Activated CD4-positive, alpha-beta T cell treated with anti-CD3 and anti-CD28 coated beads, Interleukin-2, amount 50 U/mL, for 4 hours (primary cell): ENCODE data around the gene DAND5.
A peak's percentile ranks its signal among the peaks of the same experiment; 100 is the strongest.
"Not testable (repeated sequence)": the region's sequence is repeated elsewhere in the genome, so short reads cannot be mapped to it uniquely, and the experiment has no call there.

Source experiments
- DNase-seq, 2 experiments: peaks; one replicate each; pipeline ENCODE4 v3.0.0-alpha.2; 2020

The DAND5 gene

GRCh38 chr19:12967907-12968306 is 1.5 kb upstream of the DAND5 start:
- DNase-seq: no peak

- DNase-seq: no peak
Measured at GRCh38 chr19:12970070-12970820, 869 bp downstream of the DAND5 start.

GRCh38 chr19:12973236-12973635 is 3.9 kb downstream of the DAND5 start:
- DNase-seq: no peak

GRCh38 chr19:12974301-12975220 is 5.2 kb downstream of the DAND5 start:
- DNase-seq: no peak

- no peak for DNase-seq
Measured at GRCh38 chr19:12975221-12975741, 5.9 kb downstream of the DAND5 start.

- DNase-seq: not testable (repeated sequence)
Measured at GRCh38 chr19:12976109-12976508, 6.7 kb downstream of the DAND5 start.

- no peak for DNase-seq
Measured at GRCh38 chr19:12979974-12980373, 10.6 kb downstream of the DAND5 start.

GRCh38 chr19:12982648-12983047 is 13.3 kb downstream of the DAND5 start:
- DNase-seq: no peak

- no peak for DNase-seq
Measured at GRCh38 chr19:12983091-12983490, 13.7 kb downstream of the DAND5 start.

- DNase-seq: peak; percentile 70 to 73
Measured at GRCh38 chr19:12983542-12984142, 14.3 kb downstream of the DAND5 start.

GRCh38 chr19:12984143-12984627 is 14.8 kb downstream of the DAND5 start:
- DNase-seq: no peak

- no peak for DNase-seq
Measured at GRCh38 chr19:12984683-12985048, 15.3 kb downstream of the DAND5 start.

- no peak for DNase-seq
Measured at GRCh38 chr19:12985049-12985776, 15.8 kb downstream of the DAND5 start.

- DNase-seq: no peak
Measured at GRCh38 chr19:12986726-12987125, 17.4 kb downstream of the DAND5 start.

- DNase-seq: no peak
Measured at GRCh38 chr19:12987190-12987589, 17.8 kb downstream of the DAND5 start.

- DNase-seq: no peak
Measured at GRCh38 chr19:12987781-12988180, 18.4 kb downstream of the DAND5 start.

- DNase-seq: no peak
Measured at GRCh38 chr19:12990431-12990830, 21.1 kb downstream of the DAND5 start.

GRCh38 chr19:12990853-12991252 is 21.5 kb downstream of the DAND5 start:
- no peak for DNase-seq

- DNase-seq: no peak
Measured at GRCh38 chr19:12991296-12991695, 21.9 kb downstream of the DAND5 start.

- DNase-seq: no peak
Measured at GRCh38 chr19:12992729-12993128, 23.4 kb downstream of the DAND5 start.

- DNase-seq: no peak
Measured at GRCh38 chr19:12993562-12993961, 24.2 kb downstream of the DAND5 start.
